Keratinocyte (primary cell): ENCODE data around the gene CTIF. TPM values are rescaled to one million over a fixed set of nuclear protein-coding genes. Genes with fewer than 3 reads are reported as not detected.

Source experiments
- DNase-seq: peaks from one replicate; pipeline ENCODE4 v3.0.0-alpha.2; 2011; ENCODE audit warnings: low read depth, missing footprints, low spot score
- FAIRE-seq: peaks from 2 replicates; lab custom pipeline; 2011; peaks lifted over from hg19 to GRCh38; lab: Jason Lieb, UNC
- H2AFZ ChIP-seq: 2 replicates; pipeline ENCODE4 v1.6.0; 2012; ENCODE audit warnings: low read length, control low read depth, inconsistent platforms; ENCODE audit not compliant: control insufficient read depth
- H3K27ac ChIP-seq: 2 replicates; pipeline ENCODE4 v1.5.1; 2011; ENCODE audit warnings: low read length; ENCODE audit not compliant: control insufficient read depth, insufficient read depth
- H3K27me3 ChIP-seq: 3 replicates; pipeline ENCODE4 v1.6.0; 2011; ENCODE audit warnings: low read length; ENCODE audit not compliant: control insufficient read depth, insufficient read depth; ENCODE audit errors: extremely low read depth
- H3K36me3 ChIP-seq, 2 experiments: 2 replicates in 1 of 2; 3 replicates in 1 of 2; pipeline ENCODE4 v1.5.1; 2011; ENCODE audit warnings: low read length in 2 of 2, mild to moderate bottlenecking in 1 of 2; ENCODE audit not compliant: control insufficient read depth in 2 of 2, insufficient read depth in 2 of 2; ENCODE audit errors: extremely low read depth in 1 of 2
- H3K4me1 ChIP-seq: 3 replicates; pipeline ENCODE4 v1.5.1; 2011; ENCODE audit warnings: low read length; ENCODE audit not compliant: control insufficient read depth, insufficient read depth; ENCODE audit errors: extremely low read depth
- H3K4me2 ChIP-seq: 3 replicates; pipeline ENCODE4 v1.6.0; 2011; ENCODE audit warnings: low read depth, low read length; ENCODE audit not compliant: control insufficient read depth, insufficient read depth; ENCODE audit errors: extremely low read depth
- H3K4me3 ChIP-seq, 3 experiments: fragments of 200-600 bp in 1 of 3; sonication (generic) in 1 of 3; 2 replicates in 2 of 3; 3 replicates in 1 of 3; pipeline ENCODE4 v1.5.1; 2011 to 2016; ENCODE audit warnings: low read length in 3 of 3, mild to moderate bottlenecking in 3 of 3, control low read depth in 2 of 3, inconsistent platforms in 1 of 3, low read depth in 1 of 3, mixed read lengths in 1 of 3, mixed run types in 1 of 3, moderate library complexity in 1 of 3; ENCODE audit not compliant: control insufficient read depth in 2 of 3, insufficient read depth in 2 of 3; ENCODE audit errors: extremely low read depth in 1 of 3
- H3K79me2 ChIP-seq: 2 replicates; pipeline ENCODE4 v1.6.0; 2012; ENCODE audit warnings: low read length; ENCODE audit not compliant: control insufficient read depth, insufficient read depth
- H3K9ac ChIP-seq: 3 replicates; pipeline ENCODE4 v1.6.0; 2011; ENCODE audit warnings: low read length; ENCODE audit not compliant: control insufficient read depth, insufficient read depth; ENCODE audit errors: extremely low read depth
- H3K9me1 ChIP-seq: 3 replicates; pipeline ENCODE4 v1.6.0; 2011; ENCODE audit warnings: low read length; ENCODE audit not compliant: control insufficient read depth, insufficient read depth; ENCODE audit errors: extremely low read depth
- H3K9me3 ChIP-seq: 2 replicates; pipeline ENCODE4 v1.5.1; 2012; ENCODE audit warnings: low read depth, low read length; ENCODE audit not compliant: control insufficient read depth
- H4K20me1 ChIP-seq: 3 replicates; pipeline ENCODE4 v1.6.0; 2011; ENCODE audit warnings: low read length; ENCODE audit not compliant: control insufficient read depth, insufficient read depth; ENCODE audit errors: extremely low read depth
- CTCF ChIP-seq, 3 experiments: IDR thresholded peaks in 1 of 3; conservative IDR thresholded peaks in 1 of 3; optimal IDR thresholded peaks in 1 of 3; 2 replicates in 2 of 3; 3 replicates in 1 of 3; pipeline versions ENCODE3 to v1.5.1; 2011; ENCODE audit warnings: low read length in 3 of 3, mild to moderate bottlenecking in 3 of 3, moderate library complexity in 2 of 3, control low read depth in 1 of 3, inconsistent platforms in 1 of 3; ENCODE audit not compliant: insufficient read depth in 2 of 3; ENCODE audit errors: extremely low read depth in 1 of 3
- dilution Hi-C: fragments of 300-500 bp; cut with MboI; formaldehyde crosslinking; loops from one replicate; pipeline ENCODE4 v1.7.0; 2020; ENCODE audit warnings: low sequenced_read_pairs; ENCODE audit not compliant: extremely low pct_ligation_motif_present
- polyA plus RNA-seq, 5 experiments: library from polyadenylated mRNA; depleted of rRNA in 3 of 5; stranded (reverse) in 3 of 5; stranded (forward) in 1 of 5; unstranded in 1 of 5; fragments of >200 nt; gene quantifications; 1 replicate in 1 of 5; 2 replicates in 3 of 5; 3 replicates in 1 of 5; pipeline versions ENCODE4 v1.2.1 to v1.2.3, GENCODE V29; 2011 to 2012; ENCODE audit warnings: missing spikeins in 2 of 5, low read depth in 1 of 5, low replicate concordance in 1 of 5

CTIF gene
- polyA plus RNA-seq, 1 donor (not counting 4 experiments of a cell fraction or from before 2014, with no cell fraction given): 15.0 TPM

GRCh38 chr18:48778344-48779011, 239.6 kb downstream of the CTIF start:
- peaks cover 3% of the 10 kb centered on the region for H4K20me1 ChIP-seq
- H3K4me3 ChIP-seq: no peak overlapping the region
- DNase-seq (no peak), FAIRE-seq (no peak)
- no peak overlapping the region for H3K27ac ChIP-seq
- dilution Hi-C loops: no loop called here
- no peak overlapping the region for H3K4me2 ChIP-seq
- no peaks in the 10 kb centered on the region for H3K79me2 ChIP-seq
- H3K9me3 ChIP-seq: no peaks in the 10 kb centered on the region
- H2AFZ ChIP-seq: no peak overlapping the region
- no peaks in the 10 kb centered on the region for H3K9me1 ChIP-seq
- peaks cover 0 to 1% of the 10 kb centered on the region in 2 experiments for H3K36me3 ChIP-seq
- no peak for TF ChIP-seq CTCF (optimal IDR thresholded peaks at IDR 0.05 in 1 of 3, IDR thresholded peaks at IDR 0.05 in 1 of 3, conservative IDR thresholded peaks at IDR 0.05 in 1 of 3; ENCODE audit: extremely low read depth in 1 of 3, insufficient read depth in 2 of 3, low read length in 3 of 3)
- H3K9ac ChIP-seq: no peak overlapping the region
- H3K27me3 ChIP-seq: no peaks in the 10 kb centered on the region
- H3K4me1 ChIP-seq: no peaks in the 10 kb centered on the region

GRCh38 chr18:48779462-48779861, 240.6 kb downstream of the CTIF start:
- Histone ChIP-seq H2AFZ (no peak overlapping the region), H3K79me2 (no peaks in the 10 kb centered on the region), H3K4me2 (no peak overlapping the region), H3K36me3 (peaks cover 0 to 3% of the 10 kb centered on the region in 2 experiments), H3K27ac (no peak overlapping the region), H3K9me1 (no peaks in the 10 kb centered on the region), H3K4me1 (no peaks in the 10 kb centered on the region), H3K27me3 (no peaks in the 10 kb centered on the region), H3K4me3 (no peak overlapping the region), H4K20me1 (peaks cover 3% of the 10 kb centered on the region), H3K9ac (no peak overlapping the region), H3K9me3 (no peaks in the 10 kb centered on the region)
- FAIRE-seq (no peak), DNase-seq (no peak)
- dilution Hi-C loops: no loop called here
- TF ChIP-seq CTCF (optimal IDR thresholded peaks at IDR 0.05 in 1 of 3, IDR thresholded peaks at IDR 0.05 in 1 of 3, conservative IDR thresholded peaks at IDR 0.05 in 1 of 3; ENCODE audit: extremely low read depth in 1 of 3, insufficient read depth in 2 of 3, low read length in 3 of 3): no peak
